ENCODE results near the gene MIF4GD. TPM values are rescaled to one million over a fixed set of nuclear protein-coding genes. Genes with fewer than 3 reads are reported as not detected.

Gene MIF4GD
- total and polyA plus RNA-seq, 10 of the 15 experiments (the other 5 are each of a cell fraction or from before 2014, with no cell fraction given): 22.8 to 96.2 (median 60.1) TPM

DNA sequence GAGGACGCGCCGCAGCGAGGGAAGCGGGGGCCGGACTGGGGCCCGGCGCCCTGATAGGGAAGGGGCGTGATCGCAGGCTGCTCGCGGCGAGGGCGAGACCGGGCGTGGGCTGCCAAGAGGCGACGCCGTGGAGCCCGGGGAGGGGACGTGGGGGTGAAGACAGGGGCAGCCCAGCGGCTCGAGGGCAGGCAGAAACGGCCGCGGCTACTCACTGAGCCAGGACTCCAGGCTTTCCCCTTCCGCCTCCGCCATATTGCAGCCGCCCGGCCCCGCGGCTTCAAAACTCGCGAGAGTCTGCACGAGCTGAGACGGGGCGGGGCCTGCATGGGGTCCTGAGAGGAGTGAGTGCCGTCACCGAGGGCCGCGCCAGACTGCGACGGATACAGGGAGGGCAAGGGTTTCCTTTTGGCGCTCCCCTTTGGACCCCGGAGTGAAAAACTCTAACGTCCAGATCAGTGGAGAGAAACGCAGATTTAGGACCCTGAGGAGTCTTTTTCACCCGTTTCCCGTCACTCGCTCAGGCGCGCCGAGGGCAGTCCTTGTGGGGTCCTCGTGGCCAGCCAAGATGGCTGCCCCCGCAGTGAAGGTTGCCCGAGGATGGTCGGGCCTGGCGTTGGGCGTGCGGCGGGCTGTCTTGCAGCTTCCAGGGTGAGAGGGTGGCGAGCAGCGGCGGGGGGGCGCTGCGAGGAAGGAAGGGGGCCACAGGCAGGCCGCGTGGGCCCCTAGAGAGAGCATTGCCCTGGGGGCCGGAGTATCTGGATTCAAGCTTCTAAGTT is 9.5 kb downstream of the MIF4GD start, which contains the start of the genes GGA3 and MRPS7 (continued):
- TF ChIP-seq POLR2AphosphoS2 (IDR thresholded peaks at IDR 0.05; ENCODE audit: low read depth, low read length) (peak; percentile 71), POLR2AphosphoS5 (IDR thresholded peaks at IDR 0.05; ENCODE audit: low read length) (peak; percentile 79), CHD1 (IDR thresholded peaks at IDR 0.05; ENCODE audit: low read depth, low read length) (no peak), IRF5 (IDR thresholded peaks at IDR 0.05; ENCODE audit: borderline replicate concordance) (peak; percentile 97), CREM (IDR thresholded peaks at IDR 0.05; ENCODE audit: low read depth) (peak; percentile 76), USF2 (IDR thresholded peaks at IDR 0.05; ENCODE audit: borderline replicate concordance, low read depth, low read length) (no peak), IKZF1 (conservative IDR thresholded peaks at IDR 0.05) (peak; percentile 81), E4F1 (IDR thresholded peaks at IDR 0.05; ENCODE audit: borderline replicate concordance, partially characterized antibody) (peak; percentile 9), GABPA (IDR thresholded peaks at IDR 0.05; ENCODE audit: low read depth) (no peak), SREBF1 (IDR thresholded peaks at IDR 0.05; ENCODE audit: low read length) (no peak), CHD2 (IDR thresholded peaks at IDR 0.05; ENCODE audit: borderline replicate concordance, low read depth, low read length) (peak; percentile 99), RUNX3 (IDR thresholded peaks at IDR 0.05; ENCODE audit: low read length) (peak; percentile 49; the same call in 1 of the 2 replicates), ZNF622 (IDR thresholded peaks at IDR 0.05) (no peak), SP1 (IDR thresholded peaks at IDR 0.05; ENCODE audit: low read depth, low read length) (no peak), EZH2 (IDR thresholded peaks at IDR 0.05; ENCODE audit: borderline replicate concordance, control insufficient read depth, low read depth, low read length) (no peak), SUZ12 (IDR thresholded peaks at IDR 0.05; ENCODE audit: unreplicated experiment) (no peak), STAT1 (conservative IDR thresholded peaks at IDR 0.05) (peak; percentile 95), PAX5 (IDR thresholded peaks at IDR 0.05; ENCODE audit: borderline replicate concordance, low read depth, low read length) (no peak), NR2F1 (conservative IDR thresholded peaks at IDR 0.05) (0 out of 2 replicates have a peak, but pooled peaks have one; percentile 35), RAD51 (IDR thresholded peaks at IDR 0.05) (peak; percentile 41; the same call in 1 of the 2 replicates), TCF3 (IDR thresholded peaks at IDR 0.05; ENCODE audit: borderline replicate concordance, insufficient read depth, low read depth, low read length) (no peak), ZBTB33 (IDR thresholded peaks at IDR 0.05) (peak; percentile 88)
